CD4-positive, alpha-beta T cell (primary cell): Measurements from ENCODE around the gene ZNF438. TPM values are rescaled to one million over a fixed set of nuclear protein-coding genes. Genes with fewer than 3 reads are reported as not detected.
A peak's percentile ranks its signal among the peaks of the same experiment; 100 is the strongest.

ENCODE experiments used
- ATAC-seq: fragments of 200-7000 bp; cut with Tn5 transposase; one replicate; pipeline ENCODE4 v1.10.0; 2022; ENCODE audit warnings: mild to moderate bottlenecking; ENCODE audit not compliant: poor library complexity
- CTCF ChIA-PET: fragments of 350-600 bp; sonication (Branson Sonifier 250); formaldehyde crosslinking; loops from one replicate; lab custom pipeline; 2021; ENCODE audit warnings: antibody characterized with exemption, inconsistent platforms; lab: Charles Lee
- POLR2A ChIA-PET: fragments of 350-600 bp; sonication (Branson Sonifier 250); formaldehyde crosslinking; loops from one replicate; lab custom pipeline; 2021; ENCODE audit warnings: antibody characterized with exemption, inconsistent platforms; lab: Charles Lee
- DNase-seq, 14 experiments: peaks; one replicate each; pipeline ENCODE4 v3.0.0-alpha.2; 2013 to 2020; ENCODE audit warnings: mixed read lengths in 2 of 14
- H3K27ac ChIP-seq, 2 donors: one replicate each; pipeline versions ENCODE4 v1.5.1 to v1.7.0; 2013; ENCODE audit warnings: low read length in 2 of 2, low read depth in 1 of 2, mild to moderate bottlenecking in 1 of 2
- H3K27me3 ChIP-seq, 2 experiments: 1 replicate in 1 of 2; 2 replicates in 1 of 2; pipeline versions ENCODE4 v1.6.1 to v1.7.0; 2013; ENCODE audit warnings: low read length in 2 of 2, control low read depth in 1 of 2, mild to moderate bottlenecking in 1 of 2, moderate library complexity in 1 of 2; ENCODE audit not compliant: insufficient read depth in 2 of 2, control insufficient read depth in 1 of 2
- H3K36me3 ChIP-seq: one replicate; pipeline ENCODE4 v1.6.1; 2013; ENCODE audit warnings: low read length, control low read depth; ENCODE audit not compliant: insufficient read depth
- H3K4me1 ChIP-seq: one replicate; pipeline ENCODE4 v1.6.1; 2013; ENCODE audit warnings: low read length, control low read depth; ENCODE audit not compliant: insufficient read depth
- H3K4me3 ChIP-seq: one replicate; pipeline ENCODE4 v1.5.1; 2013; ENCODE audit warnings: mild to moderate bottlenecking, low read length, moderate library complexity
- H3K9me3 ChIP-seq, 2 experiments: 1 replicate in 1 of 2; 2 replicates in 1 of 2; pipeline versions ENCODE4 v1.6.1 to v1.7.0; 2013; ENCODE audit warnings: low read length in 2 of 2, mild to moderate bottlenecking in 2 of 2, control low read depth in 1 of 2, moderate library complexity in 1 of 2; ENCODE audit not compliant: control insufficient read depth in 1 of 2, insufficient read depth in 1 of 2
- H3K27ac Mint-ChIP-seq: one replicate; pipeline ENCODE4 v1.8.0; 2020; ENCODE audit warnings: mixed read lengths
- H3K27me3 Mint-ChIP-seq: one replicate; pipeline ENCODE4 v1.8.0; 2021; ENCODE audit warnings: mixed read lengths
- H3K36me3 Mint-ChIP-seq: one replicate; pipeline ENCODE4 v1.8.0; 2021; ENCODE audit warnings: low read depth, mixed read lengths
- H3K4me1 Mint-ChIP-seq: one replicate; pipeline ENCODE4 v1.8.0; 2021; ENCODE audit warnings: low read depth, mixed read lengths
- H3K4me3 Mint-ChIP-seq: one replicate; pipeline ENCODE4 v1.8.0; 2020; ENCODE audit warnings: mild to moderate bottlenecking, mixed read lengths
- H3K9me3 Mint-ChIP-seq: one replicate; pipeline ENCODE4 v1.8.0; 2020; ENCODE audit warnings: mixed read lengths
- CTCF ChIP-seq: fragments of 200-600 bp; IDR thresholded peaks from one replicate; pipeline ENCODE4 v1.8.0; 2022; ENCODE audit warnings: antibody characterized with exemption, mild to moderate bottlenecking
- intact Hi-C, 2 experiments: fragments of 100-400 bp; cut with DNase I in 1 of 2; cut with micrococcal nuclease in 1 of 2; formaldehyde crosslinking; loops; one replicate each; pipeline versions ENCODE4 v1.15.1 to v1.9.0; 2023 to 2025; cut with DNase I, micrococcal nuclease
- total RNA-seq, 174 experiments: library from RNA in 2 of 174; stranded (reverse) in 2 of 174; gene quantifications; one replicate each; pipeline ENCODE4 v1.2.3 and lab custom pipeline; 2021 to 2026

The ZNF438 gene
- total RNA-seq, 2 experiments from 2014 or later = 1.9 to 2.0 TPM

- ChIA-PET CTCF (interaction anchor here (0.6 to 1.5 kb wide), 19 partner anchors 7 to 775 kb away, joined by 3 to 7 read pairs (median 3); no protein-coding TSS in a partner anchor), POLR2A (interaction anchor here (0.7 to 3.1 kb wide), 27 partner anchors 8 to 1413 kb away, joined by 3 to 66 read pairs (median 4); partner anchors contain the start of genes ARHGAP12, CCDC7, KIF5B and ZEB1)
- peak; percentile 80 for ATAC-seq
- H3K27ac ChIP-seq = peak overlapping the region; percentile 91 to 99
- Mint-ChIP-seq H3K36me3 (peaks cover 9% of the 10 kb centered on the region), H3K4me3 (peak overlapping the region; percentile 95), H3K4me1 (peaks cover 18% of the 10 kb centered on the region), H3K9me3 (no peaks in the 10 kb centered on the region), H3K27me3 (no peaks in the 10 kb centered on the region), H3K27ac (peak overlapping the region; percentile 100)
- peak; percentile 86 to 96 (median 92) for DNase-seq
- H3K9me3 ChIP-seq = no peaks in the 10 kb centered on the region
- no peaks in the 10 kb centered on the region for H3K36me3 ChIP-seq
- H3K4me1 ChIP-seq = peaks cover 22% of the 10 kb centered on the region
- TF ChIP-seq CTCF = no peak
- intact Hi-C loops = loop anchor here (1.0 to 10.0 kb wide), 8 partner anchors 289 to 1415 kb away; partner anchors contain the start of genes CCDC7 (in 1 of the 2) and KIF5B (in 1 of the 2)
- H3K27me3 ChIP-seq = no peaks in the 10 kb centered on the region
- peak overlapping the region; percentile 74 for H3K4me3 ChIP-seq
Measured at GRCh38 chr10:31032258-31033132, 830 bp upstream of the ZNF438 start.

DNA sequence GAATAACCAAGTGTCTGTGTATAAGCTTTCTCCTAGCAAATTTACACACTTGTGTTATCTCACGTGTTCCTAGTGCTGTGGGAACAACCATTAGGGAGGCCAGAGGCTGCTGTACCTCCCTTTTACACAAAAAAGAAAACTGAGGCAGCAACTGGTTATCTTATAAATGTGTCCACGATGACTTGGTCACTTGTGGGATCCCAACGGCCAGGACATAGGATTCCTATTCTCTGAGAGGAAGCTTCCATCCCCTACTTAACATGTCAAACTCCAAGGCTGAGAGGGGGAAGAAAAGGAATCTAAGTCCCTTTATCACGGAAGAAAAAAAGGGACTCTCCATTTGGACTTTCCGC lies 484 bp downstream of the ZNF438 start:
- peak overlapping the region; percentile 74 for H3K4me3 ChIP-seq
- peak overlapping the region; percentile 100 for H3K27ac Mint-ChIP-seq

More for the DNA sequence above, 484 bp downstream of the ZNF438 start:
- ChIA-PET POLR2A (interaction anchor here (0.5 to 3.1 kb wide), 24 partner anchors 22 to 1414 kb away, joined by 3 to 66 read pairs (median 4); partner anchors contain the start of genes ARHGAP12, CCDC7, KIF5B and ZEB1), CTCF (interaction anchor here (0.6 to 1.3 kb wide), 10 partner anchors 12 to 729 kb away, joined by 3 to 5 read pairs (median 3); no protein-coding TSS in a partner anchor)
- Histone ChIP-seq H3K36me3 (no peaks in the 10 kb centered on the region), H3K27ac (peak overlapping the region; percentile 91 to 99), H3K9me3 (no peaks in the 10 kb centered on the region), H3K4me1 (peaks cover 22% of the 10 kb centered on the region), H3K27me3 (no peaks in the 10 kb centered on the region)
- H3K36me3 Mint-ChIP-seq = peaks cover 9% of the 10 kb centered on the region
- no peaks in the 10 kb centered on the region for H3K27me3 Mint-ChIP-seq
- intact Hi-C loops = loop anchor here (2.0 to 10.0 kb wide), 10 partner anchors 52 to 1416 kb away; partner anchors contain the start of genes CCDC7 (in 1 of the 2), KIF5B (in 1 of the 2) and ZEB1 (in 1 of the 2)
- ATAC-seq (no peak), DNase-seq (no peak)
- TF ChIP-seq CTCF = no peak
- no peaks in the 10 kb centered on the region for H3K9me3 Mint-ChIP-seq
- H3K4me1 Mint-ChIP-seq = peaks cover 18% of the 10 kb centered on the region
- H3K4me3 Mint-ChIP-seq = peak overlapping the region; percentile 95
